ENCODE data around the gene ROCK2.

DNA sequence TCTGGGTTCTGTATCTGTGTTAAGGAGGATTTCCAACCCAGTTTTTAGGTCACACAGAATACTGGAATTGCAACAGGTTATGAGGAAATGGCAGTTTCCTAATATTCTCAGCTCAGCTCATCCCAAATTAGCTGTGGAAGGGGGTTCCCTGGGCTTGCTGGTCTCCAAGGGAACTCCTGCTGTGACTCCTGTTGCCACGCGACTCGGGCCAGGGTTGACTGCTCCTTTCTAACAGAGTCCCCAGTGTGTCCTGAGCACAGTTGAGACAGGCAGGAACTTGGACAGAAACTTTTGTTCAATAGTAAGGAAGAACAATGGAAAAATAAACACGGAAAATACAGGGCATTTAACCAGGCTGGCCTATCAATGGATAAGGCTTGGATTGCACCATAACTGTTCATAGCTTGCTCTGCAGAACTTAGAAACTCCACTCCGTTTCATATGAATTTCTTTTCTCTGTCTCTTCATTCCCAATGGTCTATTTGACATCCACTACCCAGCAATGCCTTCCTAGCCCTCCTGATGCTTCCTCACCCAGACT is 3.8 kb upstream of the ROCK2 start:
- TF ChIP-seq POLR2A (IDR thresholded peaks at IDR 0.05; ENCODE audit: control extremely low read depth in 1 of 2, low read depth in 2 of 2, low read length in 2 of 2), result no peak
- TF ChIP-seq CHD1 (IDR thresholded peaks at IDR 0.05; ENCODE audit: low read depth, low read length), result no peak
- TF ChIP-seq EP300 (IDR thresholded peaks at IDR 0.05; ENCODE audit: borderline replicate concordance in 1 of 2, low read depth in 2 of 2, low read length in 2 of 2), result no peak
- TF ChIP-seq TAF1 (IDR thresholded peaks at IDR 0.05; ENCODE audit: low read depth, low read length), result no peak
- TF ChIP-seq BRCA1 (IDR thresholded peaks at IDR 0.05; ENCODE audit: low read depth, low read length), result no peak
- TF ChIP-seq, protein P1, sequence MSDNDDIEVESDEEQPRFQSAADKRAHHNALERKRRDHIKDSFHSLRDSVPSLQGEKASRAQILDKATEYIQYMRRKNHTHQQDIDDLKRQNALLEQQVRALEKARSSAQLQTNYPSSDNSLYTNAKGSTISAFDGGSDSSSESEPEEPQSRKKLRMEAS (IDR thresholded peaks at IDR 0.05), result no peak

Data from H1 (cell line).